Adipose tissue (tissue), 3 donors: ENCODE data around the gene MFSD6L. TPM values are rescaled to one million over a fixed set of nuclear protein-coding genes. Genes with fewer than 3 reads are reported as not detected.

ENCODE experiments used
- H3K27ac ChIP-seq: one replicate; pipeline ENCODE4 v1.5.1; 2013; ENCODE audit warnings: low read depth, low read length
- WGBS, 3 donors: extraction: QIAGEN DNeasy Blood & Tissue Kit; methylation state at CpG; one replicate each; pipeline ENCODE4 v1.1.7; 2013; 5-methylcytosine and 5-hydroxymethylcytosine counted together
- polyA plus RNA-seq, 3 donors: library from polyadenylated mRNA; stranded (reverse); fragments of 200-250 nt; gene quantifications; one replicate each; pipeline ENCODE4 v1.2.3, GENCODE V29; 2013
- donor health status: healthy with polysubstance abuse.
- donor health status: Bipolar disorder and iron deficiency.
- donor health status: healthy.

MFSD6L gene, protein sequence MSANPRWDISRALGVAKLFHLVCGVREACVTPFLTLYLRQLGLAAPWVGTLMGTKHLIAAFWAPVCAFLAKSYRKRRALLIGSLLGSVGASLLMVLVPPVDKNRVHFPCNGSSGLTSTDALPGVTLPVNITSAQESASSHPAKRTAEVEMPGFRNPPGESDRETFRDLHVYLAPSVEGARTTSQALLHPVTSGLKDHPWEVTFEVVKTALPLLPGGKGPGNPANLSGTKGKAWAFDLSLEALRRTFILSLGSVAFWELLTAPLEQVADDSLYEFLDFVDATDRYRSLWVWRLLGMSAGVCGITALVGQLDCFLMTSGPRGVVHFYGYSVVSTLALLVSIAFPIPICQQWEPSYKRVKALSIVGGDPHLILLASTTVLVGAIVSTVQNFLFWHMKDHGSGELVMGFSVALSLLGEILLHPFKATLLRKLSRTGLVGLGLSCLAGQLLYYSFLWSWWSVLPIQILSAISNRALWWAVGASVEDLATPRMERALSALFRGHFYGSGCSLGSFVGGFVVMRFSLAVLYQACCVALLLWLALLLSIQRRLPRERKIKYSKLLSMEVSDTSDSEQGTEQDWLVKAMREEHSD
- 1 to 10 TPM in 1 of 3 donors, under 1 TPM in 2; 0.30 to 6.4 (median 0.34) TPM for polyA plus RNA-seq

DNA sequence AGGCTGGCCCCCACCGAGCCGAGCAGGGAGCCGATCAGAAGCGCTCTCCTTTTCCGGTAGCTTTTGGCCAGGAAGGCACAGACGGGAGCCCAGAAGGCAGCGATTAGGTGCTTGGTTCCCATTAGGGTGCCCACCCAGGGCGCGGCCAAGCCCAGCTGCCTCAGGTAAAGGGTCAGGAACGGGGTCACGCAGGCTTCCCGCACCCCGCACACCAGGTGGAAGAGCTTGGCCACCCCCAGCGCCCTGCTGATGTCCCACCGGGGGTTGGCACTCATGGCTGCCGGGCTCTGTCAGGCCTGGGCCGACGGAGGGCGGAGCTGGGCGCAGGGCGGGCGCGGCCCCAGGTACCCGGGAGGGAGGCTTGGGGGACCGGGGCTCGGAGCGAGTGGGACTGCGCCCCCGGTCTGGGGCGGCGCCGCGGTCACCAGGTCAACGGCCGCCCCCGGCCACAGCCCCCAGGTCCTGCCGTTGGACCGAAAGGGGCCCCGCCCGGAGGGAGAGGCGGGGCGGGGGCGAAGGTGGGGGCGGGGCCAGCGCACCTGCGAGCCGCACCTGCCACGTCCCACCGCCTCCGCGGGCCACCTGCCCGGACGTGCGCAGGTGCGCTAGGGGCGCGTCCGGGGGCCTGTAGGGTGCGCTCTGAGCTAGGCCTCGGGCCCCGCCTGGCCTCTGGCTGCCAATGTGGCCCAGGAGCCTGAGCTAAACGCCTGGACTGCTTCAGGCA lies at the start of gene MFSD6L:
TSS of gene MFSD6L (minus strand) at position 520 of the 724 bp plus-strand sequence. CDS start at position 275, 245 bp downstream.
- WGBS, 3 donors = 19 to 39% (median 37%) methylated on average over 41 to 62 of the region's 62 CpGs
- H3K27ac ChIP-seq = no peak within 1 kb of the TSS

DNA sequence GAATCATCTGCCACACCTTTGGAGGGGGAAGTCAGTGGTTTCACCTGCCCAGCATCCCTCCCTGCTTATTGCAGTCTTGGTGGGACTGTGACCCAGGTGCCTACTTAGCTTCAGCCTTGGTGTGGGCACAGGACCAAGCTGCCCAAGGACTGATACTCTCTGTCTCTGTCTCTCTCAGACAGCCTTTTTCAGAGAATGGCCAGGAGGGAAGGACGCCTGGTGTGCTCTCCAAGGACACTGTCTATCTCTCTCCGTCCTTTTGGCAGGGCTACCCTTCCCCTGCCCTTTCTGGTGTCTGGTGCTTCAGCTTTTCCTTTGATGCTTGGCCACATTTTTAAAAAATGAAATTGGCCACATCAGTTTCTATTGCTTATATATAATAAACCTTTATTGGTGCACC lies 48.7 kb upstream of the MFSD6L start:
- H3K27ac ChIP-seq = no peak overlapping the region
- WGBS, 3 donors = 70 to 91% (median 87%) methylated on average over 2 of the region's 2 CpGs

DNA sequence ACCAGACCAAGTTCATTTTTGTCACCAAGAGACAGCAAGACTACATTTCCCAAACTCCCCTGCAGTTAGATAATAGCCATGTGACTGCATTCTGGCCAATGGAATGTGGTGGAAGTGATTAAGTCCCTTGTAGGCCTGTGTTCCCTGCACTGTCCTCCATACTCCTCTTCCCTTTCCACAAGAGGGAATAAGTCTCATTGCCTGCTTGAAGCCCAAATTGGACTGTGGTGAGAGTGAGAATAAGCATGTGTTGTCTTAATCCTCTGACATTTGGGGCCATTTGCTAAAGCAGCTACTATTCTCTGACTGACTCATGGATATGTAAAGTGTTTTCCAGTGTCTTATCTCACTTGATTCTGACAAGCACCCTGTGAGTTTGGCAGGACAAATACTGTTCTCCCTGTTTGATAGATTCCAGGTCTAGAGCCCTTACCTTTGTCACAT lies 47.6 kb upstream of the MFSD6L start:
- H3K27ac ChIP-seq = no peak overlapping the region

DNA sequence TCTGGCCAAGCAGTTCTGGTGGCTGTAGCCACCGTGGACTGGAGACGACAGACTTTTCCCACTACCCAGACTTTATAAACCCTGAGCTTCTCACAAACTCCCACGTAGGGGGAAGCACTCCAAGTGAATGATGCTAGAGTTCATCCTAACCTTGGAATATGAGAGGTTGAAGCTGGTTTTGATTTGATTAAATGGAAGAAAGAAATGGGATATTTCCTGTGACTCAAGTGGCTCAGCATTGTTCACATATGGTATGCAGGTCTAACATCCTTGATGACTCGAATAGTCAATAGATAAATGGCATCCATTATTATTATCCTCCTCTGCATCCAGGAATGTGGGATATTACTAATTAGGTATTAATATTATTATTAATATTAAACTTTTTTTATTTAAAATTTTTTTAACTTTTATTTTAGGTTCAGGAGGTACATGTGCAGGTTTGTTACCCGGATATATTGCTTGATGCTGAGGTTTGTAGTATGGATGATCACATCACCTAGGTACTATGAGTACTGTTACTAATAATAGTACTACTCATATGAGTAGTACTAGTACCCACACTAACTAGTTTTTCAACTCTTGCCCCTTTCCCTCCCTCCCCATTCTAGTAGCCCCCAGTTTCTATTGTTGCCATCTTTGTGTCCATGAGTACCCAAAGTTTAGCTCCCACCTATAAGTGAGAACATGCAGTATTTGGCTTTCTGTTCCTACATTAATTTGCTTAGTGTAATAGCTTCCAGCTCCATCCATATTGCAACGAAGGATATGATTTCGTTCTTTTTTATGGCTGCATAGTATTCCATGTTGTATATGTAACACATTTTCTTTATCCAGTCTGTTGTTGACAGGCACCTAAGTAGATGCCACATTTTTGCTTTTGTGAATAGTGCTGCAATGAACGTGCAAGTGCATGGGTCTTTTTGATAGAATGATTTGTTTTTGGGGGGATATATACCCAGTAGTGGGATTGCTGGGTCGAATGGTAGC lies 45.4 kb upstream of the MFSD6L start:
- H3K27ac ChIP-seq = no peak overlapping the region
- WGBS, 3 donors = 80 to 90% (median 82%) methylated on average over 9 of the region's 9 CpGs

DNA sequence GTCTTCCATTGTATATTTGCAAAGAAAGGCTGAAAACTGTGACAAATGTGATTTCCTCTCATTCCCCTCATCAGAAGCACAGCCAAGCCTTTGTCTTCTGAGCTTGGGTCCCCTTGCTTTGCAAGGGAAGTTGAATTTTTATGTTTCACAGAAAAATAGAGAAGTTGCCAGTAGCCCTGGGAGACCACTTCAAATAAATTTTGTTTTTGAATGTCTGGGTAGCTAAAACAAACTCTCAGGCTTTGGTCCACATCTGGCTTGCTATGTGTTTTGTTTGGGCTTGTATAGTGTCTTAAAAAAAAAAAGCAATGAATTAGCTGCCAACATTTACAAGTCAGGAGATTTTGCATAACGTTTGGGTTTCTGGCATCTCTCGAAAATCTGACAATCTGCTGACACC lies 44.2 kb upstream of the MFSD6L start:
- no peak overlapping the region for H3K27ac ChIP-seq
- 26 to 35% (median 33%) methylated on average over 2 of the region's 2 CpGs for WGBS, 3 donors

DNA sequence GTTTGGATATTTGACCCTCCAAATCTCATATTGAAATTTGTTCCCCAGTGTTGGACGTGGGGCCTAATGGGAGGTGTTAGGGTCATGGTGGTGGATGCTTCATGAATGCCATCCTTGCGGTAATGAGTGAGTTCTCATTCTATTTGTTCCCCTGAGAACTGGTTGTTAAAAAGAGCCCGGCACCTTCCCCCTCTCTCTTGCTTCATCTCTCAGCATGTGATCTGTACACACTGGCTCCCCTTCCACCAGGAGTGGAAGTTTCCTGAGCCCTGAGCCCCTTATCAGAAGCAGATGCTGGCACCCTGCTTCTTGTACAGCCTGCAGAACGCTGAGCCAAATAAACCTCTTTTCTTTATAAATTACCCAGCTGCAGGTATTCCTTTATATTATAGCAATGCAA lies 42.7 kb upstream of the MFSD6L start:
- WGBS, 3 donors = 64 to 76% (median 71%) methylated on average over 4 of the region's 4 CpGs
- H3K27ac ChIP-seq = no peak overlapping the region

DNA sequence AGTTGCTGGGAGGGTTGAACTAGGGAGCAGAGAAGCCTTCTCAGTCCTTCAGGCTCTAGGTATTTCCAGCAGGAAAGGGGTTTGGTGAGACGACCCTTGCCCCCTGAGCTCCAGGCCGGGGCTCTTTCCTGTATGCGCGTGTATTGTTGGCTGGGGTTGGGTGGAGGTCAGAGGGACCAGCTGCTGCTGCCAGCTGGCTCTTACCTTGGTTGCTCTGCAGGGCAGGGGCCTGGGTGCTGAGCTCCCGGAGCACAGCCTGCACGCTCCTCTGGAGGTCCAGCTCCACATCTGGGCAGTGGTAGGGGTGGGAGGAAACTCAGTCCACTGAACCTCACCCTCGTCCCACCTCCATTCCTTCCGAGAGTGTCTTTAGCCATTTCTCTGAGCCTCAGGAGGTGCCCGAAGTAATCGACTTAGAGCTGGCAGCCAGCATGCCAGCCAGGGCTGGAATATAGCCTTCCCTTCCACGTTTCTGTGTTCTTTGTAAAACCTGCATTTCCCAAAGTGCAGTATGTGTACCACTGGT lies 40.3 kb upstream of the MFSD6L start:
- H3K27ac ChIP-seq = no peak overlapping the region
- WGBS, 3 donors = 47 to 82% (median 64%) methylated on average over 11 of the region's 11 CpGs

DNA sequence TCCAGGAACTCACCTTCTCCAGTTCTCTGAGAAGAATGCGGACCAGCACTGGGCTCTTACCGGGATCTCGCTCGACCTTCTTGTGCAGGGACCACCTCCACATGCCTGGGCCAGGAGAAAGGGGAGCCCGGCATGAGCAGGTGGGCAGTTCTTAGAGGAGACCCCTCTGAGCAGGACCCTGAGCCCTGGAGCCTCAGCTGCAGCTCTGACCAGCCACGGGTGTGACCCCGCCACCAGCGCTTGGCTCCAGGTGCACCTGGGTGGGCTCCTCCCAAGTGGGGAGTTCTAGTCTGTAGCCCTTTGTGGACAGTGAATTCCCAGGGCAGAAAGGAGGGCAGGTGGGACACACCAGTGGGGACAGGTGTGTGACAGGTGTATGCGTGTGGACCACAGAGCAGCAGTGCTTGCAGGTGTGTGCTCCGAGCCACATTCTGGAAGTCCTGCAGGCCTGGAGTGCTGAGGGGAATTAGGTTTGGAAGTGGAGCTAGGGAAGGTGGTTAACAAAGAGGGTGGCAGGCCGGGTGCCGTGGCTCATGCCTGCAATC lies 39.5 kb upstream of the MFSD6L start:
- 86 to 95% (median 94%) methylated on average over 12 of the region's 12 CpGs for WGBS, 3 donors

DNA sequence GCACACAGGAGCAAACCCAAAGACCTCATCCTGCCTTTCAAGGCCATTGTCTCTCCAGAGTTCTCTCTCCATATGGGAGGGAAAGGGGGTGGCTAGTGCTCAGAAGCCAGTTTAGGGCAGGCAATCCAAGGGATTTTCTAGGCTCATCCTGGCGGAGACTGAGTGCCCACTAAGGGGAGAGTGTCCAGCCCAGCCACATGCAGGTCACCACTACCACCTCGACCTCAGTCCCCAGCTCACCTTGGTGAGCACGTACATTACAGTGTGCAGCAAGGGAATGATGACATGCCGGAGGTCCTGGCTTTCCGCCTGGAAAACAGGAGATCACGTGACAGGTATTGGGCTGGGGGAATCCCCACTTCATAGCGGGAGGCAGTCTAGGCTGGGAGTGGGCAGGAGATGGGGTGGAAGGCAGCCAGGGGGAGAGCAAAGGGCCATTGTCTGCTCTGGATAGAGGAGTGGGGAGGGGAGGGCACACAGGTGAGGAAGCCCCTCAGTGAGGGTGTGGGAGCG lies 38.5 kb upstream of the MFSD6L start:
- WGBS, 3 donors = 28 to 52% (median 50%) methylated on average over 8 of the region's 8 CpGs
- H3K27ac ChIP-seq = no peak overlapping the region

More for the DNA sequence above, 39.5 kb upstream of the MFSD6L start:
- H3K27ac ChIP-seq = no peak overlapping the region

DNA sequence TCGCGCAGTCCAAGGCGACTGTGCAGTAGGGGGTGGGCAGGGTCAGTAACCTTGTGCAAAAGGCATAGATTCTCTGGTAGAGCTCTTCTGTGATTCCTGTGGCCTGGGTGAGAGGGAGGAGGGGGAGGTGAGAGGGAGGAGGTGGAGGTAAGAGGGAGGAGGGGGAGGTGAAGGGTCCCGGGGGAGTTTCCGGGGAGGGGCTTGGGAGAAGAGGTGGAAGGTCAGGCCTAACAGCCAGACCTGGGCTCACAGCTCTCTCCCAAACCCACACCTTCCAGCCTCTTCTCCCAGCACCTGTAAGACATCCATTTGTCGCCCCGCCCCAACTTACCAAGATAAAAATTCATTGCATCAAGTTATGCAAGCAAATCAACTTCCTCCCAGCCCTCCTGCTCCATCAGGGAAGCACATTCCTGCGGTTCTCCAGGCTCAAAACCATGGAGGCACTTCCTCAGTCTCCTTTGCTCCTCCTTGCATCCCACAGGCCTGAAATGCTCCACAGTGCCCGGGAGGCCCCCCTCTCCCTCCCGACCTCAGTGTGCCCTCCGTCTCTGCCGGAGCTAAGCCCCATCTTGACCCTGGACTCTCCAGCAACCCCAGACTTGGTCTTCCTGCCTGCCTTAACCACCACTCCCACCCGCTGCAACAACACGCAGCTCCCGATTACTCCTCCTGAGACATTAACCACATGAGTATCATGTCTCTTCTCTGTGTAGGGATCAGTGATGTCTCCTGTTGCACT lies 37.8 kb upstream of the MFSD6L start:
- no peak overlapping the region for H3K27ac ChIP-seq
- 72 to 74% (median 74%) methylated on average over 13 to 15 of the region's 15 CpGs for WGBS, 3 donors

DNA sequence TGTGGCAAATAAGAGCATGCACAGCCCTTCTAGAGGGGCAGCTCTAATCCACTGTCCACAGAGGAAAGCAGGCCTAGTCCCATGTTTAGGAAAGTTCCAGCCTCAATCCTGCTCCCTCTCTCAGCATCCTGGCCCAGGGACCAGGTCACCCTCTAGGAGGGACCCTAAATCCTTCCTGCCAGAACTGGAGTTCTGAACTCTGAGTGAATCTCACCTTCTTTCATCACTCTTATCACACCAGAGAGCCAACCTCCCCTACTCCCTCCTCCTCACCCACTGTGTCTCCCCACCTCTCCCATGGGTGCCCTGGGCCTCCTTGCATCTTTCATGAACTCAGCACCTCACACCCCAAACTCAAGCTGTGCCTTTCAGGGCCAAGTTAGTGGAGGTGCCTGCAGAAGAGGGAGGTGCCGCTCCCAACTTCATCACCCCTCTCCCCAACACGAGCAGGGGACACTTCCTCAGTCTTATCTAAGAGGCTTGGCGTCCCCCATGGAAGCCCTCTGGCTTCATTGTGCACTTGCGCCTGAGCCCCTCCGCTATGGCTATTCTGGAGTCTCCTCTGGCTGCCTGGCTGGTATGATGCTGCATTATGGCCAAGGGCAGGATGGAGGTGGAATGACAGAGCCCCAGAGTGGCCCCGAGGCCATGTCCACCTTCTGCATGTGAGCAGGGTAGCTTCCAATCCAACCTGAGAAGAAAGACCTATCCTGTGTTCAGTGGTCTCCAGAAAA lies 36.6 kb upstream of the MFSD6L start:
- H3K27ac ChIP-seq = no peak overlapping the region
- WGBS, 3 donors = 85 to 95% (median 91%) methylated on average over 6 of the region's 6 CpGs

DNA sequence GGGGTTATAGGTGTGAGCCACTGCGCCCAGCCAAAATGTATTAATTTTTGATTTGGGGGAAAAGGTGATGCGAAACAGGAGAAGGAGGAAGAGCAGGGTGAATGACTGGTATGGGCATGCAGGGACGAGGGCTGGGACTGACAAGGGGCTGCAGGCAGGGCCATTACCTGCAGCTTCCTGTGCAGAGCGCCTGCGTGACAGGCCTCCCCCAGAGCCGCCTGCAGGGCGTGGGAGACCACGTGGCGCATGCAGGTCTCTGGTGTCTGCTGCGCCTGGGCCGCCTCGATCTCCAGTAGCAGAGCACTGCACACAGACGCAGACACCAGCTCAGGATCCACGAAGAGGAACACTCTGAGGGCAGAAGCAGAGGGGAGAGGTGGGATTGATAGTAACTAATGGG lies 35.9 kb upstream of the MFSD6L start:
- 88 to 97% (median 92%) methylated on average over 14 of the region's 14 CpGs for WGBS, 3 donors
- no peak overlapping the region for H3K27ac ChIP-seq

DNA sequence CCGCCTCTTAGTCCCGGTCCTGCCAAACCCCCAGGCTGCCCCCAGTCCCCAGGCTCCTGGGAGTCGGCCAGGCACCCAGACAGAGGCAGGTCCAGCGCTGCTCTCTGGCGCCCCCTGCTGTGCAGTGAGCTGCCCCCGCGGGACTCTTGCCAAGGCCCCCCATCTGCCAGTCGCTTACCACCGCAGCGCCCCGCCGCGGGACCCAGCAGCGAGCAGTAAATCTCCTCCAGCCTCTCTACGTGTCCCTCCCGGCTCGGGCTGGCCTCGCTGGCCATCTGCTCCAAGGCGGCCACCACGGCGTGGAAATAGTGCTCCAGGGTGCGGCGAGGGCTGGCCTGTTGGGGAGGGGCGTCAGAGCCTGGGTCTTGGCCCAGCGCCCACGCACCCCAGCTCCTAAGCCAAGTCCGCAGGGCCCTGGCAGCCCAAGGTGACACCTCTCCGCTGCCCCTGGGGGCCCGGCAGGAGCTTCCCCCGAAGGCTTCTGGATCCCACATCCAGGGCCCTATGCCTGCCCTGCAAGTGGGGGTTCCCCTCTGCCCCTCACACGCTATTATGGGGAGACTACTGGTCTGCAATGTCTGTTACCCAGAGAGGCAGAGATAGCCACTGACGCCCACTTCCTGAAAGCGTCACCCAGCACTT lies 33.7 kb upstream of the MFSD6L start:
- 42 to 68% (median 64%) methylated on average over 31 to 33 of the region's 33 CpGs for WGBS, 3 donors
- H3K27ac ChIP-seq = no peak overlapping the region

DNA sequence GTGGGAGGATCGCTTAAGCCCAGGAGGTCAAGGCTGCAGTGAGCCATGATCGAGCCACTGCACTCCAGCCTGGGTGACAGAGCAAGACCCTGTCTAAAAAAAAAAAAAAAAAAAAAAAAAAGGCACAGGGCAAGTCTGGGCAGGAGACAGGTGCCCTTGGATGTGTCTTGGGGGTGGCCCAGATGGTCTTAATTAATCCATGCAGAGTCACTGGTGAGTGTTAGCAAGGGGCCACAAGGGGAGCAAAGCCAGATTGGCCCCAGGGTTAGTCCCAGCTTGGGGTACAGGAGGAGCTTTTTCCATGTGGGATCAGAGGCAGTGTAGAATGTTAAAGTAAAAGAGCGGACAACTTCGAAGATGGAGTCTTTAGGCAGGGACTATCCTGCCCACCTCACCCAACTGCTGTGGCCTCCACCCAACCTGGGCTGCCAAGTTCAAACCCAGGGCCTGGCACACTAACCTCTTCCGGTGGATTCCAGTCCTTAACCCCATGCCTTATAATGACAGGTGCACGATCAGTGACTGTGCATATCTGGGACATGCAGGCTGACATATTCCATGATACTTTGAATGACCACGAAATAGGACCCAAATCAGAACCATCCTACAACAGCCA lies 32.2 kb upstream of the MFSD6L start:
- 82 to 92% (median 86%) methylated on average over 7 of the region's 7 CpGs for WGBS, 3 donors
- H3K27ac ChIP-seq = no peak overlapping the region

DNA sequence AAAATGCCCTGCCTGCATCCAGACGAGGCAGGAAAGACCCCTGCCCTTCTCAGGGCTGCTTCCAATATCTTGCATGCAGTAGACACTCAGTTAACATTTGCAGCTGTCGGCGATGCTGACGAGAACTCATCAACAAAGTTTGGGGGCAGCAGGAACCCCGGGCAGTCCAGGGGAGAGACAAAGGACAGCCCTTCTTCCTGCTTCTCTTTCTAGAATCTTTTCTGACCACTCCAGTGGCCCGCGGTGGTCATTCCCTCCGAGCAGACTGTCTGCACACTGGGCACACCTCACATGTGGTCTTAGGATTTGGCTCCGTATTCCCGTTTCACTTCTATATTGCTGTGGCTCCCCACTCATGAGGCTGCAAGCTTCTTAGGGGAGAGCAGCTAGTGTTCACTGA lies 31.0 kb upstream of the MFSD6L start:
- H3K27ac ChIP-seq = no peak overlapping the region

More for the DNA sequence above, 31.0 kb upstream of the MFSD6L start:
- WGBS, 3 donors = 79 to 87% (median 82%) methylated on average over 10 of the region's 10 CpGs
